ENCODE measurements around the gene DYTN.

The DYTN gene

GRCh38 chr2:206611191-206611590 lies 107.0 kb downstream of the DYTN start:
- DNase-seq, result no peak

- DNase-seq, result no peak
Observed at GRCh38 chr2:206610451-206610850, 107.7 kb downstream of the DYTN start.

GRCh38 chr2:206603243-206603642 lies 115.0 kb downstream of the DYTN start:
- DNase-seq, result no peak

Data from activated CD4-positive, alpha-beta T cell treated with anti-CD3 and anti-CD28 coated beads, Interleukin-10, Interleukin-2, amounts not matched to agents 100 ng/mL and 50 ng/mL, durations not matched to agents 16 hours and 8 hours (primary cell).